DND-41 (cell line): Measurements from ENCODE around the gene CASKIN2.

Experiments
- ATAC-seq: fragments of 200-7000 bp; cut with Tn5 transposase; 3 replicates; pipeline ENCODE4 v1.9.1; 2021; ENCODE audit warnings: low read depth; ENCODE audit not compliant: insufficient read depth
- DNase-seq: peaks from one replicate; pipeline ENCODE4 v3.0.0-alpha.2; 2020
- H2AFZ ChIP-seq: 2 replicates; pipeline ENCODE4 v1.6.0; 2012; ENCODE audit warnings: low read depth, low read length
- H3K27ac ChIP-seq: 2 replicates; pipeline ENCODE4 v1.5.1; 2012; ENCODE audit warnings: low read length, inconsistent platforms
- H3K27me3 ChIP-seq: fragments of 200-600 bp; sonication (generic); 2 replicates; pipeline ENCODE4 v1.6.0; 2012; ENCODE audit warnings: low read length, mild to moderate bottlenecking, inconsistent platforms; ENCODE audit not compliant: insufficient read depth, poor library complexity
- H3K36me3 ChIP-seq: 2 replicates; pipeline ENCODE4 v1.5.1; 2012; ENCODE audit warnings: low read length, inconsistent platforms; ENCODE audit not compliant: insufficient read depth
- H3K4me1 ChIP-seq: 2 replicates; pipeline ENCODE4 v1.5.1; 2012; ENCODE audit warnings: mild to moderate bottlenecking, low read length; ENCODE audit not compliant: insufficient read depth
- H3K4me2 ChIP-seq: 2 replicates; pipeline ENCODE4 v1.6.0; 2012; ENCODE audit warnings: mild to moderate bottlenecking, moderate library complexity, low read length, inconsistent platforms; ENCODE audit not compliant: insufficient read depth
- H3K4me3 ChIP-seq, 2 experiments: fragments of 200-600 bp in 1 of 2; shearing (Covaris generic) in 1 of 2; 2 replicates each; pipeline ENCODE4 v1.5.1; 2012 to 2016; ENCODE audit warnings: inconsistent platforms in 2 of 2, low read length in 2 of 2, mild to moderate bottlenecking in 2 of 2, low read depth in 1 of 2, moderate library complexity in 1 of 2
- H3K79me2 ChIP-seq: 2 replicates; pipeline ENCODE4 v1.6.0; 2012; ENCODE audit warnings: low read length, inconsistent platforms; ENCODE audit not compliant: insufficient read depth
- H3K9ac ChIP-seq: 2 replicates; pipeline ENCODE4 v1.6.0; 2012; ENCODE audit warnings: low read depth, mild to moderate bottlenecking, inconsistent platforms, low read length, moderate library complexity
- H3K9me3 ChIP-seq: 2 replicates; pipeline ENCODE4 v1.5.1; 2012; ENCODE audit warnings: low read length, moderate library complexity, mild to moderate bottlenecking, inconsistent platforms; ENCODE audit not compliant: insufficient read depth, severe bottlenecking
- H4K20me1 ChIP-seq: 2 replicates; pipeline ENCODE4 v1.6.0; 2012; ENCODE audit warnings: low read length; ENCODE audit not compliant: insufficient read depth
- CTCF ChIP-seq: IDR thresholded peaks from 2 replicates; pipeline ENCODE4 v1.5.1; 2012; ENCODE audit warnings: borderline replicate concordance, low read length, moderate library complexity, mild to moderate bottlenecking; ENCODE audit not compliant: poor library complexity, severe bottlenecking; ENCODE audit errors: extremely low read depth
- EZH2 ChIP-seq: IDR thresholded peaks from 3 replicates; pipeline ENCODE4 v1.6.1; 2012; ENCODE audit warnings: borderline replicate concordance, low read depth, mild to moderate bottlenecking, moderate library complexity, low read length, inconsistent platforms; ENCODE audit not compliant: severe bottlenecking

Gene CASKIN2

GRCh38 chr17:75496005-75496404 is 19.3 kb downstream of the CASKIN2 start:
- Histone ChIP-seq H3K4me1 (no peaks in the 10 kb centered on the region), H2AFZ (no peak overlapping the region), H3K36me3 (peaks cover 95% of the 10 kb centered on the region), H3K79me2 (no peaks in the 10 kb centered on the region), H3K9ac (no peak overlapping the region), H3K9me3 (no peaks in the 10 kb centered on the region), H3K4me3 (no peak overlapping the region), H3K27me3 (no peaks in the 10 kb centered on the region), H3K27ac (no peak overlapping the region), H4K20me1 (peaks cover 8% of the 10 kb centered on the region; the same call in 1 of the 2 replicates), H3K4me2 (no peak overlapping the region)
- TF ChIP-seq CTCF (no peak), EZH2 (no peak)
- DNase-seq, result no peak
- no peak for ATAC-seq

DNA sequence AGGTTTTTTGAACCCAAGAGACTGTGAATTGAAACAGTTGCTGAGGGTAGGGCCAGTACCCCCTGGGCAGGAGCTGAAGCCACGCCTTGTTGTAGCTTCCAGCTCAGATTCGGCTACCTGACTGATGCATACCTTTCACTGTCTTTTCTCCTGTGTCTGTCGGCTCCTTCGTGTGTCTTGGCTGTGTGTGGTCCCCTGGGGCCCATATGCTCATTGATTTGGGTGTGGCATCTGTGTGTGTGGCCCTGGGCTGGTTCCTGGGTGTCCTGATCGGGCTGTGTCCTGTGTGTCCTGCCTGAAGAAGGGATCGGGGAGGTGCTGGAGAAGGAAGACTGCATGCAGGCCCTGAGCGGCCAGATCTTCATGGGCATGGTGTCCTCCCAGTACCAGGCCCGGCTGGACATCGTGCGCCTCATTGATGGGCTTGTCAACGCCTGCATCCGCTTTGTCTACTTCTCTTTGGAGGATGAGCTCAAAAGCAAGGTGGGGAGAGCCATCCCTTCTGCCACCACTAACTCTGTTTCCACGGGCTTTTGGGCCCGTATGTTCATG is 20.9 kb downstream of the CASKIN2 start:
- ATAC-seq (no peak), DNase-seq (no peak)
- no peak overlapping the region for H3K4me2 ChIP-seq
- TF ChIP-seq EZH2 (no peak), CTCF (no peak)
- no peak overlapping the region for H3K4me3 ChIP-seq
- no peaks in the 10 kb centered on the region for H3K9me3 ChIP-seq
- H3K4me1 ChIP-seq, result no peaks in the 10 kb centered on the region
- no peak overlapping the region for H3K27ac ChIP-seq
- H3K9ac ChIP-seq, result no peak overlapping the region
- no peak overlapping the region for H2AFZ ChIP-seq
- H4K20me1 ChIP-seq, result peaks cover 11% of the 10 kb centered on the region; the same call in 1 of the 2 replicates
- no peaks in the 10 kb centered on the region for H3K79me2 ChIP-seq
- H3K27me3 ChIP-seq, result no peaks in the 10 kb centered on the region
- H3K36me3 ChIP-seq, result peaks cover 94% of the 10 kb centered on the region

GRCh38 chr17:75493476-75494129 is 21.7 kb downstream of the CASKIN2 start:
- H3K36me3 ChIP-seq, result peaks cover 92% of the 10 kb centered on the region

More at GRCh38 chr17:75493476-75494129, 21.7 kb downstream of the CASKIN2 start:
- no peaks in the 10 kb centered on the region for H3K79me2 ChIP-seq
- H3K9me3 ChIP-seq, result no peaks in the 10 kb centered on the region
- DNase-seq (no peak), ATAC-seq (no peak)
- H2AFZ ChIP-seq, result no peak overlapping the region
- H3K4me3 ChIP-seq, result no peak overlapping the region
- H3K9ac ChIP-seq, result no peak overlapping the region
- no peak for TF ChIP-seq EZH2
- no peak for TF ChIP-seq CTCF
- H3K27me3 ChIP-seq, result no peaks in the 10 kb centered on the region
- H4K20me1 ChIP-seq, result peaks cover 7% of the 10 kb centered on the region; the same call in 1 of the 2 replicates
- H3K4me2 ChIP-seq, result no peak overlapping the region
- H3K4me1 ChIP-seq, result no peaks in the 10 kb centered on the region
- H3K27ac ChIP-seq, result no peak overlapping the region
